ES-I3 (cell line): ENCODE data around the gene EMID1.
"Not testable (repeated sequence)": the region's sequence is repeated elsewhere in the genome, so short reads cannot be mapped to it uniquely, and the experiment has no call there.

Source experiments
- H3K36me3 ChIP-seq: 2 replicates; pipeline ENCODE4 v1.6.1; 2013; ENCODE audit warnings: mild to moderate bottlenecking, low read length, control low read depth, moderate library complexity; ENCODE audit not compliant: insufficient read depth
- H3K4me1 ChIP-seq: 2 replicates; pipeline ENCODE4 v1.6.1; 2013; ENCODE audit warnings: mild to moderate bottlenecking, control low read depth, low read length; ENCODE audit not compliant: insufficient read depth
- H3K9ac ChIP-seq: 2 replicates; pipeline ENCODE4 v1.6.1; 2013; ENCODE audit warnings: low read depth, mild to moderate bottlenecking, low read length, moderate library complexity
- H3K9me3 ChIP-seq: 2 replicates; pipeline ENCODE4 v1.6.1; 2013; ENCODE audit warnings: mild to moderate bottlenecking, low read length, moderate library complexity; ENCODE audit not compliant: control insufficient read depth, insufficient read depth

Gene EMID1

GRCh38 chr22:29225422-29226090 lies 19.9 kb downstream of the EMID1 start:
- H3K36me3 ChIP-seq, result no peaks in the 10 kb centered on the region
- H3K9me3 ChIP-seq, result no peaks in the 10 kb centered on the region
- no peak overlapping the region for H3K9ac ChIP-seq
- peaks cover 9% of the 10 kb centered on the region; the same call in 1 of the 2 replicates for H3K4me1 ChIP-seq

- H3K4me1 ChIP-seq, result peaks cover 6% of the 10 kb centered on the region; the same call in 1 of the 2 replicates
- H3K9ac ChIP-seq, result no peak overlapping the region
- no peaks in the 10 kb centered on the region for H3K36me3 ChIP-seq
- H3K9me3 ChIP-seq, result no peaks in the 10 kb centered on the region
Observed at GRCh38 chr22:29226351-29226981, 20.8 kb downstream of the EMID1 start.

GRCh38 chr22:29230972-29231875 lies 25.5 kb downstream of the EMID1 start:
- Histone ChIP-seq H3K9ac (no peak overlapping the region), H3K36me3 (no peaks in the 10 kb centered on the region), H3K4me1 (no peaks in the 10 kb centered on the region; the same call in 1 of the 2 replicates), H3K9me3 (no peaks in the 10 kb centered on the region)

GRCh38 chr22:29231971-29232959 lies 26.6 kb downstream of the EMID1 start:
- no peaks in the 10 kb centered on the region for H3K4me1 ChIP-seq
- no peaks in the 10 kb centered on the region for H3K36me3 ChIP-seq
- no peak overlapping the region for H3K9ac ChIP-seq
- no peaks in the 10 kb centered on the region for H3K9me3 ChIP-seq

GRCh38 chr22:29233277-29233877 lies 27.7 kb downstream of the EMID1 start:
- H3K9me3 ChIP-seq, result no peaks in the 10 kb centered on the region
- H3K9ac ChIP-seq, result no peak overlapping the region
- no peaks in the 10 kb centered on the region for H3K36me3 ChIP-seq
- H3K4me1 ChIP-seq, result no peaks in the 10 kb centered on the region

- not testable (repeated sequence) for H3K4me1 ChIP-seq, H3K36me3 ChIP-seq
Observed at GRCh38 chr22:29240481-29240880, 34.8 kb downstream of the EMID1 start.

GRCh38 chr22:29243874-29244446 lies 38.3 kb downstream of the EMID1 start:
- no peak overlapping the region for H3K9ac ChIP-seq
- no peaks in the 10 kb centered on the region for H3K36me3 ChIP-seq
- H3K4me1 ChIP-seq, result no peaks in the 10 kb centered on the region
- H3K9me3 ChIP-seq, result peaks cover 3% of the 10 kb centered on the region

More at GRCh38 chr22:29240481-29240880, 34.8 kb downstream of the EMID1 start:
- not testable (repeated sequence) for H3K9me3 ChIP-seq, H3K9ac ChIP-seq

GRCh38 chr22:29244785-29245625 lies 39.3 kb downstream of the EMID1 start:
- H3K9me3 ChIP-seq, result peaks cover 3% of the 10 kb centered on the region
- no peaks in the 10 kb centered on the region for H3K36me3 ChIP-seq
- no peaks in the 10 kb centered on the region for H3K4me1 ChIP-seq
- H3K9ac ChIP-seq, result no peak overlapping the region

GRCh38 chr22:29245626-29246385 lies 40.1 kb downstream of the EMID1 start:
- Histone ChIP-seq H3K36me3 (no peaks in the 10 kb centered on the region), H3K9ac (no peak overlapping the region), H3K9me3 (peaks cover 2% of the 10 kb centered on the region), H3K4me1 (no peaks in the 10 kb centered on the region)

GRCh38 chr22:29247891-29248290 lies 42.2 kb downstream of the EMID1 start:
- not testable (repeated sequence) for H3K9ac ChIP-seq, H3K4me1 ChIP-seq, H3K36me3 ChIP-seq, H3K9me3 ChIP-seq

GRCh38 chr22:29251265-29251664 lies 45.6 kb downstream of the EMID1 start:
- no peaks in the 10 kb centered on the region; the same call in 1 of the 2 replicates for H3K4me1 ChIP-seq
- H3K9ac ChIP-seq, result no peak overlapping the region
- no peaks in the 10 kb centered on the region for H3K9me3 ChIP-seq
- no peaks in the 10 kb centered on the region for H3K36me3 ChIP-seq
